Thyroid gland (tissue), 4 donors: Measurements from ENCODE around the gene USP46. TPM values are rescaled to one million over a fixed set of nuclear protein-coding genes. Genes with fewer than 3 reads are reported as not detected.

Experiments
- DNase-seq, 2 donors: peaks; one replicate each; pipeline ENCODE4 v3.0.0-alpha.2; 2019
- H3K27ac ChIP-seq, 3 donors: fragments of 200-600 bp; sonication (generic); 1 replicate in 2 of 3; 2 replicates in 1 of 3; pipeline ENCODE4 v1.5.1; 2016 to 2019; ENCODE audit warnings: mild to moderate bottlenecking in 1 of 3, moderate library complexity in 1 of 3
- H3K27me3 ChIP-seq: fragments of 200-600 bp; sonication (generic); one replicate; pipeline ENCODE4 v1.5.1; 2019
- H3K36me3 ChIP-seq, 2 donors: fragments of 200-600 bp; sonication (generic); one replicate each; pipeline ENCODE4 v1.5.1; 2016 to 2019
- H3K4me1 ChIP-seq, 2 donors: fragments of 200-600 bp; sonication (generic); one replicate each; pipeline ENCODE4 v1.5.1; 2017 to 2019
- H3K4me3 ChIP-seq, 3 donors: fragments of 200-600 bp; sonication (generic); replicated peaks in 1 of 3; 1 replicate in 2 of 3; 2 replicates in 1 of 3; pipeline ENCODE4 v1.5.1; 2016; ENCODE audit warnings: mild to moderate bottlenecking in 1 of 3
- H3K9me3 ChIP-seq: fragments of 200-600 bp; sonication (generic); one replicate; pipeline ENCODE4 v1.5.1; 2017
- CTCF ChIP-seq, 6 experiments: fragments of 200-600 bp in 3 of 6; fragments of 450-650 bp in 3 of 6; sonication (generic) in 3 of 6; IDR thresholded peaks; one replicate each; pipeline ENCODE4 v1.5.1; 2016 to 2019; ENCODE audit warnings: antibody characterized with exemption in 6 of 6, mild to moderate bottlenecking in 2 of 6, inconsistent platforms in 1 of 6, moderate library complexity in 1 of 6
- POLR2A ChIP-seq, 2 donors: fragments of 450-650 bp; IDR thresholded peaks; one replicate each; pipeline ENCODE4 v1.6.1; 2017; ENCODE audit warnings: antibody characterized with exemption in 2 of 2, mild to moderate bottlenecking in 2 of 2, moderate library complexity in 1 of 2
- WGBS, 2 donors: methylation state at CpG; one replicate each; pipeline ENCODE4 v1.1.5; 2017; 5-methylcytosine and 5-hydroxymethylcytosine counted together
- intact Hi-C: fragments of 100-400 bp; cut with DNase I; formaldehyde crosslinking; loops from one replicate; pipeline ENCODE4 v1.15.1; 2023
- total RNA-seq, 4 donors: library from RNA; depleted of rRNA; stranded (reverse); fragments of >200 nt; gene quantifications; one replicate each; pipeline ENCODE4 v1.2.3, GENCODE V29; 2016

Gene USP46
- total RNA-seq: 10 to 100 TPM; 10.8 to 17.6 (median 14.2) TPM

GRCh38 chr4:52659001-52659721 lies at the start of gene USP46:
Gene USP46 (minus strand): TSS chr4:52659301. CDS start chr4:52659150, 151 bp downstream.
- Histone ChIP-seq H3K27ac (peak within 1 kb of the TSS; percentile 92 to 95 (median 93)), H3K36me3 (no peaks in the 10 kb centered on the region), H3K4me3 (peak within 1 kb of the TSS; percentile 54 to 92 (median 81)), H3K4me1 (peaks cover 7 to 12% of the 10 kb centered on the region in 2 donors), H3K27me3 (no peaks in the 10 kb centered on the region), H3K9me3 (no peaks in the 10 kb centered on the region)
- peak; percentile 72 for DNase-seq
- intact Hi-C loops: loop anchor here (10.0 kb wide), 1 partner anchor 46 kb away; no protein-coding TSS in a partner anchor
- WGBS, 2 donors: 0 to 2% methylated on average over 9 to 15 of the region's 94 CpGs
- peak; percentile 34 to 74 for TF ChIP-seq POLR2A (IDR thresholded peaks at IDR 0.05)
- peak in 1 of 6 experiments; percentile 11 for TF ChIP-seq CTCF (IDR thresholded peaks at IDR 0.05)

- H3K9me3 ChIP-seq: no peaks in the 10 kb centered on the region
- no peaks in the 10 kb centered on the region for H3K27me3 ChIP-seq
- no peak overlapping the region for H3K4me3 ChIP-seq
- DNase-seq: no peak
- no peak overlapping the region for H3K27ac ChIP-seq
- WGBS, 2 donors: 69 to 70% methylated on average over 3 of the region's 3 CpGs
- intact Hi-C loops: loop anchor here (10.0 kb wide), 1 partner anchor 50 kb away; the partner anchor contains the start of gene USP46
- TF ChIP-seq POLR2A (IDR thresholded peaks at IDR 0.05) (no peak), CTCF (IDR thresholded peaks at IDR 0.05) (no peak)
- H3K4me1 ChIP-seq: peaks cover 0 to 11% of the 10 kb centered on the region in 2 donors
- H3K36me3 ChIP-seq: no peaks in the 10 kb centered on the region
These were observed 45.6 kb upstream of the USP46 start for GRCh38 chr4:52704661-52705060.

GRCh38 chr4:52704133-52704532 lies 45.0 kb upstream of the USP46 start:
- Histone ChIP-seq H3K27me3 (no peaks in the 10 kb centered on the region), H3K4me3 (no peak overlapping the region), H3K9me3 (no peaks in the 10 kb centered on the region), H3K4me1 (peaks cover 0 to 11% of the 10 kb centered on the region in 2 donors), H3K36me3 (no peaks in the 10 kb centered on the region), H3K27ac (no peak overlapping the region)
- 61 to 63% methylated on average over 1 of the region's 1 CpG for WGBS, 2 donors
- TF ChIP-seq POLR2A (IDR thresholded peaks at IDR 0.05) (no peak), CTCF (IDR thresholded peaks at IDR 0.05) (no peak)
- no peak for DNase-seq
- intact Hi-C loops: loop anchor here (10.0 kb wide), 1 partner anchor 49 kb away; the partner anchor contains the start of gene USP46

GRCh38 chr4:52701207-52701606 lies 42.1 kb upstream of the USP46 start:
- DNase-seq: no peak
- intact Hi-C loops: loop anchor here (10.0 kb wide), 1 partner anchor 46 kb away; the partner anchor contains the start of gene USP46

More at GRCh38 chr4:52701207-52701606, 42.1 kb upstream of the USP46 start:
- WGBS, 2 donors: 74 to 80% methylated on average over 3 of the region's 3 CpGs
- Histone ChIP-seq H3K4me1 (peaks cover 0 to 11% of the 10 kb centered on the region in 2 donors), H3K36me3 (no peaks in the 10 kb centered on the region), H3K27me3 (no peaks in the 10 kb centered on the region), H3K27ac (no peak overlapping the region), H3K4me3 (no peak overlapping the region), H3K9me3 (no peaks in the 10 kb centered on the region)
- TF ChIP-seq POLR2A (IDR thresholded peaks at IDR 0.05) (no peak), CTCF (IDR thresholded peaks at IDR 0.05) (no peak)
